Lower leg skin (tissue), 4 donors: ENCODE data around the gene TOX2. TPM values are rescaled to one million over a fixed set of nuclear protein-coding genes. Genes with fewer than 3 reads are reported as not detected.

ENCODE experiments used
- DNase-seq, 2 donors: peaks; one replicate each; pipeline ENCODE4 v3.0.0-alpha.2; 2019; ENCODE audit warnings: low spot score in 2 of 2
- H3K4me3 ChIP-seq: fragments of 200-600 bp; sonication (generic); 2 replicates; pipeline ENCODE4 v1.5.1; 2017; ENCODE audit warnings: mild to moderate bottlenecking, low read depth; ENCODE audit not compliant: poor library complexity, severe bottlenecking
- POLR2A ChIP-seq, 2 donors: fragments of 450-650 bp; IDR thresholded peaks; one replicate each; pipeline ENCODE4 v1.6.1; 2016 to 2017; ENCODE audit warnings: antibody characterized with exemption in 2 of 2, mild to moderate bottlenecking in 1 of 2, moderate library complexity in 1 of 2
- WGBS, 2 donors: methylation state at CpG; one replicate each; pipeline ENCODE4 v1.1.5; 2018; 5-methylcytosine and 5-hydroxymethylcytosine counted together
- intact Hi-C: fragments of 100-400 bp; cut with DNase I; formaldehyde crosslinking; loops from one replicate; pipeline ENCODE4 v1.15.0; 2023; ENCODE audit warnings: low total_unique reads
- total RNA-seq, 4 donors: library from RNA; depleted of rRNA; stranded (reverse); fragments of >200 nt; gene quantifications; one replicate each; pipeline ENCODE4 v1.1.0, GENCODE V29; 2016
- TF ChIP-seq, protein P1 (sequence below), 3 donors: fragments of 450-650 bp; IDR thresholded peaks; one replicate each; pipeline ENCODE4 v1.5.1; 2016; ENCODE audit warnings: antibody characterized with exemption in 3 of 3, mild to moderate bottlenecking in 3 of 3, moderate library complexity in 2 of 3

Gene TOX2
- total RNA-seq, 4 donors from 2014 or later: 1.8 to 5.2 (median 1.9) TPM

DNA sequence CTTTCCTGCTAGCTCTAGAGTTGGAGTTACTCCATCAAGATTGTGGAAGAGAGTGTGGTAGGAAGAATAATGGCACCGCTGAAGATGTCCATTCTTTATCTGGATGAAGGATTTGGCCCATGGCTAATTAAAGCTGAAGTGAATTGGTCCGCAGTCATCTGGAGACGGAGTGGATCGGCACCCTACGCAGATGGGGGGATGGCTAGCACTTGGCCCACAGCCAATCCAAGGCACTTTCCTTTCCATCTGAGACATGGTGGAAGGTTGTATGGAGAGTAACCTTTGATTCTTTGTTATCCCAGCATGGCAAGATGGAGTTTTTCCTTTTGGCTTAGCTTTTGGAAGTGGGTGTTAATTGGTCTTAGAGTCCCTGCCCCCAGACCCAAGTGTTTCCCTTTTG, 184.0 kb downstream of the TOX2 start:
- no peak overlapping the region for H3K4me3 ChIP-seq
- 91 to 92% methylated on average over 5 of the region's 5 CpGs for WGBS, 2 donors
- DNase-seq: peak in 1 of 2 donors; percentile 34
- intact Hi-C loops: no loop called here
- TF ChIP-seq, protein P1, sequence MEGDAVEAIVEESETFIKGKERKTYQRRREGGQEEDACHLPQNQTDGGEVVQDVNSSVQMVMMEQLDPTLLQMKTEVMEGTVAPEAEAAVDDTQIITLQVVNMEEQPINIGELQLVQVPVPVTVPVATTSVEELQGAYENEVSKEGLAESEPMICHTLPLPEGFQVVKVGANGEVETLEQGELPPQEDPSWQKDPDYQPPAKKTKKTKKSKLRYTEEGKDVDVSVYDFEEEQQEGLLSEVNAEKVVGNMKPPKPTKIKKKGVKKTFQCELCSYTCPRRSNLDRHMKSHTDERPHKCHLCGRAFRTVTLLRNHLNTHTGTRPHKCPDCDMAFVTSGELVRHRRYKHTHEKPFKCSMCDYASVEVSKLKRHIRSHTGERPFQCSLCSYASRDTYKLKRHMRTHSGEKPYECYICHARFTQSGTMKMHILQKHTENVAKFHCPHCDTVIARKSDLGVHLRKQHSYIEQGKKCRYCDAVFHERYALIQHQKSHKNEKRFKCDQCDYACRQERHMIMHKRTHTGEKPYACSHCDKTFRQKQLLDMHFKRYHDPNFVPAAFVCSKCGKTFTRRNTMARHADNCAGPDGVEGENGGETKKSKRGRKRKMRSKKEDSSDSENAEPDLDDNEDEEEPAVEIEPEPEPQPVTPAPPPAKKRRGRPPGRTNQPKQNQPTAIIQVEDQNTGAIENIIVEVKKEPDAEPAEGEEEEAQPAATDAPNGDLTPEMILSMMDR (IDR thresholded peaks at IDR 0.05): no peak
- TF ChIP-seq POLR2A (IDR thresholded peaks at IDR 0.05): no peak

DNA sequence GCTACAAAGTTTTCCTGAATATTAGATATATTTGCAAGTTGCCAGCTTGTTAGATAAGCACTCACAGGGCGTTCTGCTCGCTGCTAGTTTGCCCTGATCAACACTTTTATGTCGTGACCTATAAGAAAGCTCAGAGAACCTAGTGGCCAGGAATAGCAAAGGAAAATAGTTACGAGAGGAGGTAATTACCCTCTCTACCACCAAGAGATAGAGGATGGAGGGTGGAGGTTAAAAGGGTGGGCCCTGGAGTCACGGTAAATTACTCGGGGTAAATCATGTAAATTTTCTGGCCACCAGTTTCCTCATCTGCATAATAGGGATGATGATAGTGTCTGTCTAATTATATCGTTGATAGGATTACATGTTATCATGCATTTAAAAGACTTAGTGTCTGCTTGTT, 185.2 kb downstream of the TOX2 start:
- 51 to 58% methylated on average over 7 of the region's 7 CpGs for WGBS, 2 donors
- intact Hi-C loops: no loop called here
- DNase-seq: peak in 1 of 2 donors; percentile 14
- no peak for TF ChIP-seq POLR2A (IDR thresholded peaks at IDR 0.05)
- TF ChIP-seq, protein P1 (IDR thresholded peaks at IDR 0.05): no peak
- H3K4me3 ChIP-seq: no peak overlapping the region

DNA sequence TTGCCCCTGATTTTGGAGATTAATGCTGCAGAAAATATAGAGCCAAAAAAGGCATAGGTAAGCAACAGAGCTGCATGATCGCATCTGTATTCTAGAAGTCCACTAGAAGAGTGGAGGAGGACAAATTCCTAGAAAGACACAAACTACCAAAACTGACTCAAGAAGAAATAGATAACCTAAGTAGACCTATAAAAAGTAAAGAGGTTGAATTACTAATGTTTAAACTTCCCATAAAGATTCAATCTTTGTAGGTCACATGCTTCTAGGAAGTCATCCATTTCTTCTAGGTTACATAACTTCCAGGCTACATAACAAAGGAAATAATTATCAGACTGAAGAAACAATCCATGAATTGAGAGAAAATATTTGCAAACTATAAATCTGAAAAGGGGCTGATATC, 187.9 kb downstream of the TOX2 start:
- WGBS, 2 donors: 93 to 98% methylated on average over 1 of the region's 1 CpG
- intact Hi-C loops: no loop called here
- no peak overlapping the region for H3K4me3 ChIP-seq
- DNase-seq: no peak
- TF ChIP-seq, protein P1 (IDR thresholded peaks at IDR 0.05): no peak
- TF ChIP-seq POLR2A (IDR thresholded peaks at IDR 0.05): no peak

DNA sequence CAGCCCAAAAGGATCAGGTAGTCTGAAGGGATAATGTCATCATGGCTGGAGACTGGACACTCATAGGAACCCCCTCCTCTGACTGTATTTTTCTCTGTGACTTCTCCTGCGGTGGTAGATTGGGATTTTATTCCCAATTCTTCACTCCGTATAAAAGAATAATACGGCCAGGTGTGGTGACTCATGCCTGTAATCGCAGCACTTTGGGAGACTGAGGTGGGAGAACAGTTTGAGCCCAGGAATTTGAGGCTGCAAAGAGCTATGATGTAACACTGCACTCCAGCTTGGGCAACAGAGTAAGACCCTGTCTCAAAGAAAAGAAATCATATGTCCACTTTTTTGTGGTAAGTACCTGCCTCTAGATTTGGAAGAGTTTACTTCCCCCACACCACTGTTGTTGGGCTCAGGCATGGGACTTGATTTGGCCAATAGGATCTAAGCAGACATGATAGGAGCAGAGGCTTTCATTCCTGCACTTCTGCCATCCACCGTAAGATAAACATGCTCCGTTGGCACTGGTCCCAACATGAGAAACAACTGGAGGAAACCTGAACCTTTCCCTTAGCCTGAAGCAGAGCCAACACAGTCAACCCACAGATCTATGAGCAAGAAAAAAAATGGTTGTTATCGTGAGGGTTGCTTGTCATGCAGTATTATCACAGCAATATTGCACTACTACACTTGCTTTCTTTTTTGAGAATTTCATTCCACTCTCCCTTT, 190.3 kb downstream of the TOX2 start:
- WGBS, 2 donors: 28 to 39% methylated on average over 7 of the region's 7 CpGs
- DNase-seq: peak in 1 of 2 donors; percentile 26
- no peak overlapping the region for H3K4me3 ChIP-seq
- intact Hi-C loops: no loop called here
- no peak for TF ChIP-seq POLR2A (IDR thresholded peaks at IDR 0.05)
- TF ChIP-seq, protein P1 (IDR thresholded peaks at IDR 0.05): no peak

DNA sequence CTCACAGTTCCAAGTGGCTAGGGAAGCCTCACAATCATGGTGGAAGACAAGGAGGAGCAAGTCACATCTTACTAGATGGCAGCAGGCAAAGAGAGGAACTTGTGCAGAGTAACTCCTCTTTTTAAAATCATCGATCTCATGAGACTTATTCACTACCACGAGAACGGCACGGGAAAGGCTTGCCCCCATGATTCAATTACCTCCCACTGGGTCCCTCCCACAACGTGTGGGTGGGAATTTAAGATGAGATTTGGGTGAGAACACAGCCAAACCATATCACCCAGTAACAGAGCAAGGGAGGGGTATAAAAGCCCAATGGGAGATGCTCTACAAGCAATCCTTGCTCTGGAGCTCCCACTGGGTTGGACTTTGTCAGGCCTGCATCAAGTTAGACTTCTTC, 192.0 kb downstream of the TOX2 start:
- TF ChIP-seq POLR2A (IDR thresholded peaks at IDR 0.05): no peak
- TF ChIP-seq, protein P1 (IDR thresholded peaks at IDR 0.05): no peak
- 72 to 73% methylated on average over 5 of the region's 5 CpGs for WGBS, 2 donors
- peak in 1 of 2 donors; percentile 25 for DNase-seq
- no peak overlapping the region for H3K4me3 ChIP-seq
- intact Hi-C loops: no loop called here

DNA sequence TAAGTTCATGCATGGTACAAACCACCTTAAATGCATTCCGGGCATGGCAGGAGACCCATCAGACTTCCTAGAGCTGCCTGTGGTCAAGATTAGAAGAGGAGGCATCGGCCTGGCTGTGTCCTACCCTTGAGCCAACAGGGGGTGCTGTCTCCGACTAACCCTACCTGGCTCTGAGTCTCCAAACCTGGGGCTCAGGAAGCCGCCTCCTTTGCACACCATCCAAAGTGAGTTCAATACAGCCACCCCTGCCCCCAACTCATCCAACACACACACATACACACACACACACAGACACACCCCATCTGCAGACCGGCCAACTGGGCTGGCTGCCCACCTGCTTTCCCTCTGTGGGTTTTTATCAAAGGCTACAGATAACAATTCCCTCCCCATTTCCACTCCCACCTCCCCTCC, 195.3 kb downstream of the TOX2 start:
- intact Hi-C loops: no loop called here
- peak in 1 of 2 donors; percentile 78 for DNase-seq
- no peak overlapping the region for H3K4me3 ChIP-seq
- 46 to 53% methylated on average over 5 of the region's 5 CpGs for WGBS, 2 donors
- TF ChIP-seq POLR2A (IDR thresholded peaks at IDR 0.05): no peak
- TF ChIP-seq, protein P1 (IDR thresholded peaks at IDR 0.05): no peak
